OCI-LY1 (cell line): ENCODE results near the gene CLEC7A.

ENCODE experiments used
- H2AFZ ChIP-seq: fragments of 200-600 bp; sonication (generic), shearing (Covaris generic); 2 replicates; pipeline ENCODE4 v1.6.0; 2014; ENCODE audit warnings: antibody characterized with exemption, mild to moderate bottlenecking, low read length
- H3F3A ChIP-seq: fragments of 200-600 bp; sonication (generic), shearing (Covaris generic); 2 replicates; pipeline ENCODE4 v1.6.0; 2014; ENCODE audit warnings: mild to moderate bottlenecking, antibody characterized with exemption, low read length, moderate library complexity; ENCODE audit not compliant: insufficient read depth
- H3K27ac ChIP-seq: fragments of 200-600 bp; sonication (generic); 2 replicates; pipeline ENCODE4 v1.5.1; 2014; ENCODE audit warnings: low read length, mixed run types, mild to moderate bottlenecking, low read depth; ENCODE audit not compliant: poor library complexity, severe bottlenecking
- H3K27me3 ChIP-seq: fragments of 200-600 bp; sonication (generic); 2 replicates; pipeline ENCODE4 v1.6.0; 2014; ENCODE audit warnings: antibody characterized with exemption, mild to moderate bottlenecking, low read length, moderate library complexity; ENCODE audit not compliant: insufficient read depth
- H3K36me3 ChIP-seq: fragments of 200-600 bp; sonication (generic); 2 replicates; pipeline ENCODE4 v1.6.1; 2014; ENCODE audit warnings: mild to moderate bottlenecking, antibody characterized with exemption, low read length, moderate library complexity, mixed read lengths; ENCODE audit not compliant: insufficient read depth
- H3K4me1 ChIP-seq: fragments of 200-600 bp; sonication (generic); 2 replicates; pipeline ENCODE4 v1.5.1; 2014; ENCODE audit warnings: mild to moderate bottlenecking, low read length, moderate library complexity; ENCODE audit not compliant: insufficient read depth, severe bottlenecking
- H3K4me2 ChIP-seq: fragments of 200-600 bp; sonication (generic), shearing (Covaris generic); 2 replicates; pipeline ENCODE4 v1.6.1; 2014; ENCODE audit warnings: low read length
- H3K4me3 ChIP-seq: fragments of 200-600 bp; sonication (generic); 2 replicates; pipeline ENCODE4 v1.5.1; 2014; ENCODE audit warnings: low read length, low read depth, mild to moderate bottlenecking, mixed read lengths; ENCODE audit not compliant: poor library complexity, severe bottlenecking
- H3K79me2 ChIP-seq: fragments of 200-600 bp; shearing (Covaris generic); 2 replicates; pipeline ENCODE4 v1.6.1; 2016; ENCODE audit warnings: mixed run types, low read length, mixed read lengths; ENCODE audit not compliant: insufficient read depth
- H3K9ac ChIP-seq: fragments of 200-600 bp; sonication (generic), shearing (Covaris generic); 2 replicates; pipeline ENCODE4 v1.6.1; 2014; ENCODE audit warnings: mild to moderate bottlenecking, low read length, mixed read lengths
- H3K9me2 ChIP-seq: fragments of 200-600 bp; sonication (generic), shearing (Covaris generic); 2 replicates; pipeline ENCODE4 v1.6.1; 2014; ENCODE audit warnings: low read depth, mild to moderate bottlenecking, low read length, mixed read lengths
- H3K9me3 ChIP-seq: fragments of 200-600 bp; shearing (Covaris generic); 2 replicates; pipeline ENCODE4 v1.6.1; 2014; ENCODE audit warnings: low read length, mixed read lengths
- H4K20me1 ChIP-seq: fragments of 200-600 bp; sonication (generic), shearing (Covaris generic); 2 replicates; pipeline ENCODE4 v1.6.0; 2016; ENCODE audit warnings: mild to moderate bottlenecking, low read length; ENCODE audit not compliant: insufficient read depth
- CTCF ChIP-seq: fragments of 200-600 bp; sonication (generic), shearing (Covaris generic); IDR thresholded peaks from 2 replicates; pipeline ENCODE4 v1.5.1; 2017; ENCODE audit warnings: mild to moderate bottlenecking, antibody characterized with exemption, low read length, moderate library complexity, mixed read lengths
- EZH2 ChIP-seq: fragments of 200-600 bp; sonication (generic), shearing (Covaris generic); IDR thresholded peaks from 2 replicates; pipeline ENCODE4 v1.8.0; 2017; ENCODE audit warnings: borderline replicate concordance, mixed run types, mild to moderate bottlenecking, antibody characterized with exemption, low read length, moderate library complexity, mixed read lengths

The CLEC7A gene

GRCh38 chr12:10158406-10158805 is 28.4 kb upstream of the CLEC7A start:
- Histone ChIP-seq H3K4me2 (no peak overlapping the region), H3K27ac (no peak overlapping the region), H3K4me3 (no peak overlapping the region), H3K9me3 (0 out of 2 replicates have a peak, but pooled peaks cover 5% of the 10 kb centered on the region), H2AFZ (no peak overlapping the region), H4K20me1 (no peaks in the 10 kb centered on the region), H3K9me2 (no peaks in the 10 kb centered on the region), H3K79me2 (no peaks in the 10 kb centered on the region), H3K36me3 (no peaks in the 10 kb centered on the region; the same call in 1 of the 2 replicates), H3K4me1 (peaks cover 4% of the 10 kb centered on the region), H3F3A (no peaks in the 10 kb centered on the region), H3K27me3 (peaks cover 6% of the 10 kb centered on the region; the same call in 1 of the 2 replicates), H3K9ac (no peak overlapping the region)
- TF ChIP-seq CTCF (no peak; the same call in 1 of the 2 replicates), EZH2 (no peak)

GRCh38 chr12:10155966-10156365 is 26.0 kb upstream of the CLEC7A start:
- Histone ChIP-seq H3K9me2 (no peaks in the 10 kb centered on the region), H3K4me1 (peaks cover 7% of the 10 kb centered on the region), H3K36me3 (no peaks in the 10 kb centered on the region; the same call in 1 of the 2 replicates), H3K4me2 (no peak overlapping the region), H3F3A (no peaks in the 10 kb centered on the region), H3K9ac (no peak overlapping the region), H2AFZ (no peak overlapping the region), H3K9me3 (0 out of 2 replicates have a peak, but pooled peaks cover 5% of the 10 kb centered on the region), H3K4me3 (no peak overlapping the region), H4K20me1 (no peaks in the 10 kb centered on the region), H3K79me2 (no peaks in the 10 kb centered on the region), H3K27ac (no peak overlapping the region), H3K27me3 (peaks cover 6% of the 10 kb centered on the region; the same call in 1 of the 2 replicates)
- TF ChIP-seq EZH2 = no peak
- TF ChIP-seq CTCF = no peak

- H4K20me1 ChIP-seq = no peaks in the 10 kb centered on the region
- H3K9me3 ChIP-seq = 0 out of 2 replicates have a peak, but pooled peaks cover 5% of the 10 kb centered on the region
- no peak for TF ChIP-seq CTCF
- TF ChIP-seq EZH2 = no peak
- H3F3A ChIP-seq = no peaks in the 10 kb centered on the region
- no peaks in the 10 kb centered on the region for H3K9me2 ChIP-seq
- no peaks in the 10 kb centered on the region for H3K79me2 ChIP-seq
- peak overlapping the region; percentile 60; the same call in 1 of the 2 replicates for H3K9ac ChIP-seq
- no peak overlapping the region for H3K27ac ChIP-seq
- peak overlapping the region; percentile 77 for H3K4me2 ChIP-seq
- peak overlapping the region; percentile 65 for H3K4me3 ChIP-seq
- no peak overlapping the region for H2AFZ ChIP-seq
- H3K36me3 ChIP-seq = no peaks in the 10 kb centered on the region; the same call in 1 of the 2 replicates
- H3K4me1 ChIP-seq = peaks cover 7% of the 10 kb centered on the region
- H3K27me3 ChIP-seq = peaks cover 6% of the 10 kb centered on the region; the same call in 1 of the 2 replicates
Observed at GRCh38 chr12:10154145-10154496, 24.1 kb upstream of the CLEC7A start.
